Peyer's patch (tissue), 4 donors: ENCODE data around the gene COPZ2.
"Not testable (repeated sequence)": the region's sequence is repeated elsewhere in the genome, so short reads cannot be mapped to it uniquely, and the experiment has no call there.

Source experiments
- POLR2A ChIP-seq, 2 donors: fragments of 450-650 bp; IDR thresholded peaks; one replicate each; pipeline ENCODE4 v1.5.1; 2017; ENCODE audit warnings: antibody characterized with exemption in 2 of 2, mild to moderate bottlenecking in 2 of 2, moderate library complexity in 2 of 2
- TF ChIP-seq, protein P1 (sequence below), 6 experiments: fragments of 450-650 bp in 4 of 6; fragments of 200-600 bp in 2 of 6; sonication (generic) in 1 of 6; IDR thresholded peaks; one replicate each; pipeline ENCODE4 v1.5.1; 2017 to 2019; ENCODE audit warnings: antibody characterized with exemption in 6 of 6, mild to moderate bottlenecking in 3 of 6, moderate library complexity in 1 of 6

DNA sequence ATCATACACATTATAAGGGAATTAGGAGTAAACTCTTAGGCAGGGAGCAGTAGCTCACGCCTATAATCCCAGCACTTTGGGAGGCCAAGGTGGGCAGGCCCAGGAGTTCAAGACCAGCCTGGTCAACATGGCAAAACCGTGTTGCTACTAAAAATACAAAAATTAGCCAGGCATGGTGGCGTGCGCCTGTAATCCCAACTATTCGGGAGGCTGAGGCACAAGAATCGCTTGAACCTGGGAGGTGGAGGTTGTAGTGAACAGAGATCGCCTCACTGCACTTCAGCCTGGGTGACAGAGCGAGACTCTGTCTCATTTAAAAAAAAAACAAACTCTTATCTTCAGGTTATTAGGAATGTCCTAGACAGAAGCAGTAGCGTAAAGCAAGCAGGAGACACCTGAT, 35.2 kb upstream of the COPZ2 start:
- TF ChIP-seq, protein P1, sequence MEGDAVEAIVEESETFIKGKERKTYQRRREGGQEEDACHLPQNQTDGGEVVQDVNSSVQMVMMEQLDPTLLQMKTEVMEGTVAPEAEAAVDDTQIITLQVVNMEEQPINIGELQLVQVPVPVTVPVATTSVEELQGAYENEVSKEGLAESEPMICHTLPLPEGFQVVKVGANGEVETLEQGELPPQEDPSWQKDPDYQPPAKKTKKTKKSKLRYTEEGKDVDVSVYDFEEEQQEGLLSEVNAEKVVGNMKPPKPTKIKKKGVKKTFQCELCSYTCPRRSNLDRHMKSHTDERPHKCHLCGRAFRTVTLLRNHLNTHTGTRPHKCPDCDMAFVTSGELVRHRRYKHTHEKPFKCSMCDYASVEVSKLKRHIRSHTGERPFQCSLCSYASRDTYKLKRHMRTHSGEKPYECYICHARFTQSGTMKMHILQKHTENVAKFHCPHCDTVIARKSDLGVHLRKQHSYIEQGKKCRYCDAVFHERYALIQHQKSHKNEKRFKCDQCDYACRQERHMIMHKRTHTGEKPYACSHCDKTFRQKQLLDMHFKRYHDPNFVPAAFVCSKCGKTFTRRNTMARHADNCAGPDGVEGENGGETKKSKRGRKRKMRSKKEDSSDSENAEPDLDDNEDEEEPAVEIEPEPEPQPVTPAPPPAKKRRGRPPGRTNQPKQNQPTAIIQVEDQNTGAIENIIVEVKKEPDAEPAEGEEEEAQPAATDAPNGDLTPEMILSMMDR (IDR thresholded peaks at IDR 0.05) = not testable (repeated sequence)
- not testable (repeated sequence) for TF ChIP-seq POLR2A (IDR thresholded peaks at IDR 0.05)
